HepG2 (cell line): ENCODE measurements around the gene COPB2. TPM values are rescaled to one million over a fixed set of nuclear protein-coding genes. Genes with fewer than 3 reads are reported as not detected.

Experiments
- ATAC-seq: fragments of 200-7000 bp; cut with Tn5 transposase; 3 replicates; pipeline ENCODE4 v1.9.1; 2020; ENCODE audit warnings: mild to moderate bottlenecking, moderate library complexity
- BruUV-seq: library from RNA; stranded (reverse); fragments of 400-500 nt; replicated peaks from 2 replicates; lab custom pipeline; 2021; lab: Mats Ljungman, UMichigan
- CTCF ChIA-PET: fragments of 300-600 bp; formaldehyde crosslinking; extraction: SDS; loops from one replicate; lab custom pipeline; 2021; ENCODE audit warnings: low total read pairs, inconsistent platforms, low intra/inter-chr PET ratio; lab: Yijun Ruan, JAX
- POLR2A ChIA-PET: fragments of 350-600 bp; sonication (Branson Sonifier 250); formaldehyde crosslinking; loops from one replicate; lab custom pipeline; 2020; ENCODE audit warnings: antibody characterized with exemption, inconsistent platforms; lab: Yijun Ruan, JAX
- DNase-seq: peaks from one replicate; pipeline ENCODE4 v3.0.0-alpha.2; 2015; ENCODE audit warnings: low spot score
- FAIRE-seq: peaks from 3 replicates; lab custom pipeline; 2011; peaks lifted over from hg19 to GRCh38; lab: Jason Lieb, UNC
- H2AFZ ChIP-seq: one replicate; pipeline ENCODE4 v1.6.1; 2011; ENCODE audit warnings: low read length, inconsistent platforms
- H3K27ac ChIP-seq: fragments of 300-600 bp; 3 replicates; pipeline ENCODE4 v1.8.0; 2011; ENCODE audit warnings: mixed run types, mild to moderate bottlenecking, mixed read lengths, low read length, inconsistent platforms; ENCODE audit not compliant: insufficient read depth; ENCODE audit errors: extremely low read length
- H3K27me3 ChIP-seq, 2 experiments: fragments of 200-600 bp in 1 of 2; 2 replicates in 1 of 2; 3 replicates in 1 of 2; pipeline versions ENCODE4 v1.6.0 to v1.8.0; 2011; ENCODE audit warnings: low read length in 2 of 2, mild to moderate bottlenecking in 2 of 2, moderate library complexity in 2 of 2, inconsistent platforms in 1 of 2; ENCODE audit not compliant: insufficient read depth in 2 of 2, control insufficient read depth in 1 of 2
- H3K36me3 ChIP-seq, 2 experiments: fragments of 200-600 bp in 1 of 2; replicated peaks in 1 of 2; 2 replicates in 1 of 2; 3 replicates in 1 of 2; pipeline versions ENCODE4 v1.5.1 to v1.8.0; 2011; ENCODE audit warnings: low read length in 2 of 2, inconsistent platforms in 1 of 2; ENCODE audit not compliant: insufficient read depth in 2 of 2, control insufficient read depth in 1 of 2
- H3K4me1 ChIP-seq: 2 replicates; pipeline ENCODE4 v1.5.1; 2012; ENCODE audit warnings: low read length, inconsistent platforms; ENCODE audit not compliant: insufficient read depth
- H3K4me2 ChIP-seq: 2 replicates; pipeline ENCODE4 v1.6.0; 2011; ENCODE audit warnings: low read depth, low read length, inconsistent platforms
- H3K4me3 ChIP-seq, 3 experiments: fragments of 200-600 bp in 1 of 3; sonication (generic), shearing (Covaris generic) in 1 of 3; replicated peaks in 1 of 3; 2 replicates each; pipeline ENCODE4 v1.5.1; 2011 to 2016; ENCODE audit warnings: low read length in 3 of 3, inconsistent platforms in 2 of 3, low read depth in 2 of 3, mild to moderate bottlenecking in 2 of 3, control low read depth in 1 of 3, mixed read lengths in 1 of 3; ENCODE audit not compliant: insufficient read depth in 1 of 3
- H3K79me2 ChIP-seq: one replicate; pipeline ENCODE4 v1.6.1; 2011; ENCODE audit warnings: low read length, inconsistent platforms; ENCODE audit not compliant: insufficient read depth
- H3K9ac ChIP-seq: 2 replicates; pipeline ENCODE4 v1.6.0; 2011; ENCODE audit warnings: mild to moderate bottlenecking, low read depth, low read length, inconsistent platforms; ENCODE audit not compliant: insufficient read depth
- H3K9me3 ChIP-seq: 2 replicates; pipeline ENCODE4 v1.5.1; 2012; ENCODE audit warnings: mild to moderate bottlenecking, low read length
- H4K20me1 ChIP-seq: 2 replicates; pipeline ENCODE4 v1.6.0; 2011; ENCODE audit warnings: inconsistent platforms, mild to moderate bottlenecking, low read length, moderate library complexity; ENCODE audit not compliant: insufficient read depth
- CEBPB ChIP-seq: IDR thresholded peaks from 2 replicates; pipeline ENCODE4 v1.6.1; 2011; ENCODE audit warnings: low read depth, low read length, improper control_type of control experiment, borderline replicate concordance
- SMYD3 ChIP-seq: sonication (generic); formaldehyde crosslinking; IDR thresholded peaks from 2 replicates; pipeline ENCODE4 v1.8.1; 2023; ENCODE audit warnings: mild to moderate bottlenecking, missing genetic modification reagents
- ZBTB25 ChIP-seq: IDR thresholded peaks from 2 replicates; pipeline ENCODE4 v1.6.1; 2018; ENCODE audit warnings: missing genetic modification reagents
- ZNF326 ChIP-seq: sonication (generic); formaldehyde crosslinking; IDR thresholded peaks from 2 replicates; pipeline ENCODE4 v1.4.0; 2020; ENCODE audit warnings: missing genetic modification reagents, borderline replicate concordance
- ZNF678 ChIP-seq: sonication (generic); formaldehyde crosslinking; IDR thresholded peaks from 2 replicates; pipeline ENCODE4 v1.4.0; 2020; ENCODE audit warnings: mild to moderate bottlenecking, missing genetic modification reagents
- in situ Hi-C: cut with HindIII; loops from 2 replicates; pipeline ENCODE4 v1.10.0; 2017; ENCODE audit warnings: low pct_unique_long_range_greater_than_20kb; ENCODE audit not compliant: extremely low pct_ligation_motif_present
- intact Hi-C: fragments of 100-400 bp; cut with micrococcal nuclease; formaldehyde crosslinking; loops from one replicate; pipeline ENCODE4 v1.10.0; 2022; ENCODE audit not compliant: unreplicated experiment
- polyA plus RNA-seq, 8 experiments: library from polyadenylated mRNA; depleted of rRNA in 3 of 8; stranded (reverse) in 7 of 8; unstranded in 1 of 8; fragments of >200 nt; fragmentation: Illumina TruSeq in 4 of 8; extraction: Trizol in 4 of 8; gene quantifications; 2 replicates each; pipeline versions ENCODE4 v1.2.1 to v1.2.3, GENCODE V29; 2011 to 2016; ENCODE audit warnings: low read depth in 4 of 8, missing spikeins in 1 of 8, mixed read lengths in 1 of 8; ENCODE audit not compliant: insufficient read depth in 1 of 8
- total RNA-seq, 5 experiments: library from RNA; depleted of rRNA; stranded (reverse); fragments of >200 nt; fragmentation: Illumina TruSeq; extraction: Trizol; gene quantifications; 2 replicates each; pipeline ENCODE4 v1.2.3, GENCODE V29; 2016; ENCODE audit warnings: low read depth in 1 of 5

COPB2 gene
- total and polyA plus RNA-seq, 2 of the 13 experiments (the other 11 are each of a cell fraction or from before 2014, with no cell fraction given), result 83.3 to 217 TPM

- TF ChIP-seq ZBTB25 (CRISPR knock-in tag) (no peak), ZNF326 (CRISPR knock-in tag) (no peak), SMYD3 (CRISPR knock-in tag) (no peak), ZNF678 (CRISPR knock-in tag) (no peak)
Observed at GRCh38 chr3:139396707-139397106, 7.3 kb upstream of the COPB2 start (continued).

- Histone ChIP-seq H3K4me3 (no peak overlapping the region), H4K20me1 (no peaks in the 10 kb centered on the region), H3K9ac (no peak overlapping the region), H3K4me1 (peaks cover 11% of the 10 kb centered on the region; the same call in 1 of the 2 replicates), H3K9me3 (no peaks in the 10 kb centered on the region), H3K27ac (no peak overlapping the region), H3K4me2 (no peak overlapping the region), H3K79me2 (peaks cover 11% of the 10 kb centered on the region), H2AFZ (no peak overlapping the region), H3K27me3 (no peaks in the 10 kb centered on the region; a peak in 1 of 5 replicates), H3K36me3 (no peaks in the 10 kb centered on the region)
- FAIRE-seq, result no peak
- ATAC-seq, result no peak
- ChIA-PET POLR2A (no interaction called here), CTCF (no interaction called here)
- intact Hi-C loops (no loop called here), in situ Hi-C loops (no loop called here)
- 0 out of 2 replicates have a peak, but pooled peaks have one; percentile 10 for TF ChIP-seq CEBPB
- no peak for TF ChIP-seq SMYD3 (CRISPR knock-in tag)
- BruUV-seq, result no TSS peak
- no peak for DNase-seq
Observed at GRCh38 chr3:139394116-139394515, 4.7 kb upstream of the COPB2 start.
